PFSK-1 (cell line): ENCODE data around the gene TDRD6.

Experiments used
- POLR2AphosphoS5 ChIP-seq: IDR thresholded peaks from 2 replicates; pipeline ENCODE4 v1.6.1; 2012; ENCODE audit warnings: low read depth, mild to moderate bottlenecking, control low read depth, low read length, moderate library complexity
- SIN3A ChIP-seq: IDR thresholded peaks from 2 replicates; pipeline ENCODE4 v1.6.1; 2012; ENCODE audit warnings: mild to moderate bottlenecking, low read length, moderate library complexity, borderline replicate concordance; ENCODE audit not compliant: insufficient read depth
- TF ChIP-seq, protein P1 (sequence below), 2 experiments: IDR thresholded peaks; 2 replicates each; pipeline versions ENCODE4 v1.6.1 to v1.8.0; 2011 to 2012; ENCODE audit warnings: low read depth in 2 of 2, low read length in 2 of 2, control low read depth in 1 of 2, inconsistent platforms in 1 of 2, mild to moderate bottlenecking in 1 of 2, moderate library complexity in 1 of 2; ENCODE audit not compliant: insufficient read depth in 1 of 2

DNA sequence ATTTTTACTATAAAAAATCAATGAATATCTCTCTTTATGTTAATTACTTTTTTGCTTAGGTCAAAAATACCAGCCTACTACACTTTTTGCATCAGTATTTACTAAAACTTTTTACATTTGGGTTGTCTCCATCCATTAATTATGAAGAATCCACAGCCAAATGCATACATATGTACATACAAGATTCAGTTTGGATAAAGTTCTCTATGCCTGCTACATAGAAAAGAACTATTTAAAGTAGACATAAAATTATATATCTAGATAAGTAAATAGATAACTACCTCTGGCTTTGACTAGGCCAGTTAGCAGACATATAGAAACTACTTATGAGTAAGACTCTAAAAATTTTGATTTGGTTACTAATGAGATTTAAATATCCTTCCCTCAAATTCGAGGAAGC is 12.3 kb downstream of the TDRD6 start:
- TF ChIP-seq SIN3A: no peak
- no peak for TF ChIP-seq POLR2AphosphoS5
- TF ChIP-seq, protein P1, sequence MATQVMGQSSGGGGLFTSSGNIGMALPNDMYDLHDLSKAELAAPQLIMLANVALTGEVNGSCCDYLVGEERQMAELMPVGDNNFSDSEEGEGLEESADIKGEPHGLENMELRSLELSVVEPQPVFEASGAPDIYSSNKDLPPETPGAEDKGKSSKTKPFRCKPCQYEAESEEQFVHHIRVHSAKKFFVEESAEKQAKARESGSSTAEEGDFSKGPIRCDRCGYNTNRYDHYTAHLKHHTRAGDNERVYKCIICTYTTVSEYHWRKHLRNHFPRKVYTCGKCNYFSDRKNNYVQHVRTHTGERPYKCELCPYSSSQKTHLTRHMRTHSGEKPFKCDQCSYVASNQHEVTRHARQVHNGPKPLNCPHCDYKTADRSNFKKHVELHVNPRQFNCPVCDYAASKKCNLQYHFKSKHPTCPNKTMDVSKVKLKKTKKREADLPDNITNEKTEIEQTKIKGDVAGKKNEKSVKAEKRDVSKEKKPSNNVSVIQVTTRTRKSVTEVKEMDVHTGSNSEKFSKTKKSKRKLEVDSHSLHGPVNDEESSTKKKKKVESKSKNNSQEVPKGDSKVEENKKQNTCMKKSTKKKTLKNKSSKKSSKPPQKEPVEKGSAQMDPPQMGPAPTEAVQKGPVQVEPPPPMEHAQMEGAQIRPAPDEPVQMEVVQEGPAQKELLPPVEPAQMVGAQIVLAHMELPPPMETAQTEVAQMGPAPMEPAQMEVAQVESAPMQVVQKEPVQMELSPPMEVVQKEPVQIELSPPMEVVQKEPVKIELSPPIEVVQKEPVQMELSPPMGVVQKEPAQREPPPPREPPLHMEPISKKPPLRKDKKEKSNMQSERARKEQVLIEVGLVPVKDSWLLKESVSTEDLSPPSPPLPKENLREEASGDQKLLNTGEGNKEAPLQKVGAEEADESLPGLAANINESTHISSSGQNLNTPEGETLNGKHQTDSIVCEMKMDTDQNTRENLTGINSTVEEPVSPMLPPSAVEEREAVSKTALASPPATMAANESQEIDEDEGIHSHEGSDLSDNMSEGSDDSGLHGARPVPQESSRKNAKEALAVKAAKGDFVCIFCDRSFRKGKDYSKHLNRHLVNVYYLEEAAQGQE (IDR thresholded peaks at IDR 0.05; ENCODE audit: insufficient read depth in 1 of 2, low read depth in 2 of 2, low read length in 2 of 2): no peak
